Caco-2 (cell line): ENCODE results near the gene ZMPSTE24. TPM values are rescaled to one million over a fixed set of nuclear protein-coding genes. Genes with fewer than 3 reads are reported as not detected.

ENCODE experiments used
- BruUV-seq: library from RNA; stranded (reverse); fragments of 400-500 nt; replicated peaks from 2 replicates; lab custom pipeline; 2021; lab: Mats Ljungman, UMichigan
- CTCF ChIA-PET: fragments of 300-600 bp; sonication (Branson Sonifier 250); formaldehyde crosslinking; loops from one replicate; lab custom pipeline; 2022; ENCODE audit warnings: antibody characterized with exemption; lab: Charles Lee
- POLR2A ChIA-PET: fragments of 300-600 bp; sonication (Branson Sonifier 250); formaldehyde crosslinking; loops from one replicate; lab custom pipeline; 2022; ENCODE audit warnings: antibody characterized with exemption; lab: Charles Lee
- DNase-seq, 2 experiments: peaks; one replicate each; pipeline versions ENCODE4 v3.0.0 to v3.0.0-alpha.2; 2020 to 2022
- H3K27me3 ChIP-seq: replicated peaks from 2 replicates; pipeline ENCODE4 v1.6.0; 2011; ENCODE audit warnings: low read length; ENCODE audit not compliant: control insufficient read depth, insufficient read depth
- H3K36me3 ChIP-seq: 2 replicates; pipeline ENCODE4 v1.5.1; 2011; ENCODE audit warnings: low read length; ENCODE audit not compliant: control insufficient read depth, insufficient read depth
- H3K4me1 ChIP-seq: fragments of 250-450 bp; sonication (Bioruptor Pico); 2 replicates; pipeline ENCODE4 v1.5.1; 2020; ENCODE audit warnings: mild to moderate bottlenecking
- H3K4me3 ChIP-seq: 2 replicates; pipeline ENCODE4 v1.5.1; 2011; ENCODE audit warnings: low read depth, mild to moderate bottlenecking, control low read depth, low read length
- H3K9me3 ChIP-seq: fragments of 250-450 bp; sonication (Bioruptor Pico); 2 replicates; pipeline ENCODE4 v1.5.1; 2020; ENCODE audit warnings: mild to moderate bottlenecking, moderate library complexity
- H3K27ac Mint-ChIP-seq: one replicate; pipeline ENCODE4 v1.8.0; 2022; ENCODE audit warnings: mixed read lengths; ENCODE audit not compliant: unreplicated experiment
- H3K27me3 Mint-ChIP-seq: one replicate; pipeline ENCODE4 v1.8.0; 2022; ENCODE audit warnings: mixed read lengths; ENCODE audit not compliant: insufficient read depth, unreplicated experiment
- H3K36me3 Mint-ChIP-seq: one replicate; pipeline ENCODE4 v1.8.0; 2022; ENCODE audit warnings: mild to moderate bottlenecking, mixed read lengths; ENCODE audit not compliant: insufficient read depth, unreplicated experiment
- H3K4me1 Mint-ChIP-seq: one replicate; pipeline ENCODE4 v1.8.0; 2022; ENCODE audit warnings: low read depth, mixed read lengths; ENCODE audit not compliant: unreplicated experiment
- H3K4me3 Mint-ChIP-seq: one replicate; pipeline ENCODE4 v1.8.0; 2022; ENCODE audit warnings: mild to moderate bottlenecking, moderate library complexity, mixed read lengths; ENCODE audit not compliant: unreplicated experiment
- H3K9me3 Mint-ChIP-seq: one replicate; pipeline ENCODE4 v1.8.0; 2022; ENCODE audit warnings: mixed read lengths; ENCODE audit not compliant: unreplicated experiment
- intact Hi-C: fragments of 100-400 bp; cut with micrococcal nuclease; formaldehyde crosslinking; loops from one replicate; pipeline ENCODE4 v1.10.0; 2022; ENCODE audit not compliant: unreplicated experiment
- total RNA-seq: library from RNA; stranded (reverse); gene quantifications from 2 replicates; pipeline ENCODE4 v1.2.3, GENCODE V29; 2022
- TF ChIP-seq, protein P1 (sequence below), 2 experiments: fragments of 200-600 bp in 1 of 2; IDR thresholded peaks; 1 replicate in 1 of 2; 2 replicates in 1 of 2; pipeline versions ENCODE4 v1.5.1 to v1.8.0; 2011 to 2022; ENCODE audit warnings: antibody characterized with exemption in 1 of 2, control low read depth in 1 of 2, inconsistent platforms in 1 of 2, low read depth in 1 of 2, low read length in 1 of 2, mild to moderate bottlenecking in 1 of 2, moderate library complexity in 1 of 2; ENCODE audit not compliant: insufficient read depth in 1 of 2, severe bottlenecking in 1 of 2, unreplicated experiment in 1 of 2

Gene ZMPSTE24
- total RNA-seq, 1 experiment from 2014 or later = 37.9 TPM

DNA sequence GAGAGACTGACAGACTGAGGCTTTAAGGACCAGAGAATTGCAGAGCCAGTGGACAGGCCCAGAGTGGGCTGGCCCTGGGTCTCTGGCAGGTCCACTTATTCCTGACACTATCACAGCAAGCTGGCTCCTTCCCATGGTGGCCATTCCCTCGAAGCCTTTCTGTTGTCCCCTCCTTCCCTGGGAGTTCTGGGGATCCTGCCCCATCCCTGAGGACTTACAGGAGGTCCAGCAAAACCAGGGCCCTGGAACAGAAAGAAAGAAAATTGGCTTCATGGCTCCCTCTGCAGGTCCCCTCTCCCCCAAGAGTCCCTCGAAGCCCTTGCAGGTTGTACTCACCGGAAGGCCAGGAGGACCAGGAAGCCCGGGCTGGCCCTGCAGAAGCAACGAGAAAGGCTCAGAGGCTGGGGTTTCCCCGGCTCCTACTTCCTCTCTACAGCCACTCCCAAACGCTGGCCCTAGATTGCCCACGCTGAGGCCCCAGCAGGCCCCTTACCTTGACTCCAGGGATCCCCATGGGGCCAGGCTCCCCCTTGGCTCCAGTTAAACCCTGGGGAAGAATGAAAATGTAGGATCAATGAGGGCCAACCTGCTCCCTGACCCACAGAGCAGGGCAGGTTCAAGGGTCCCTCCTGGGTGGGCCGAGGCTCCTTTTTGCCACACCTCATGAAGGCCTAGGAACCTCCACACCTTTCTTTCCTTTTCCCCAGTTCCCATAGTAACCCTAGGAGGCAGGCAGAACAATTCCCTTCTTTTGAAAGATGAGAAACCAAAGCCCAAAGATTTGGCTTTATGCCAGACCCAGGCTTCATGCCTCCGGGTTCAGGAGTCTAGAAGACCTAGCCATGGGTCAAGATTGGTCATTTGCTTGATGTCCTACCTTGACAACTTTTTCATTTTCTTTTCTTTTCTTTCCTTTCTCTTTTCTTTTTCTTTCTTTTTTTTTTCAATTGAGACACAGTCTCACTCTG is 54.5 kb downstream of the ZMPSTE24 start:
- no peak for DNase-seq
- TF ChIP-seq, protein P1, sequence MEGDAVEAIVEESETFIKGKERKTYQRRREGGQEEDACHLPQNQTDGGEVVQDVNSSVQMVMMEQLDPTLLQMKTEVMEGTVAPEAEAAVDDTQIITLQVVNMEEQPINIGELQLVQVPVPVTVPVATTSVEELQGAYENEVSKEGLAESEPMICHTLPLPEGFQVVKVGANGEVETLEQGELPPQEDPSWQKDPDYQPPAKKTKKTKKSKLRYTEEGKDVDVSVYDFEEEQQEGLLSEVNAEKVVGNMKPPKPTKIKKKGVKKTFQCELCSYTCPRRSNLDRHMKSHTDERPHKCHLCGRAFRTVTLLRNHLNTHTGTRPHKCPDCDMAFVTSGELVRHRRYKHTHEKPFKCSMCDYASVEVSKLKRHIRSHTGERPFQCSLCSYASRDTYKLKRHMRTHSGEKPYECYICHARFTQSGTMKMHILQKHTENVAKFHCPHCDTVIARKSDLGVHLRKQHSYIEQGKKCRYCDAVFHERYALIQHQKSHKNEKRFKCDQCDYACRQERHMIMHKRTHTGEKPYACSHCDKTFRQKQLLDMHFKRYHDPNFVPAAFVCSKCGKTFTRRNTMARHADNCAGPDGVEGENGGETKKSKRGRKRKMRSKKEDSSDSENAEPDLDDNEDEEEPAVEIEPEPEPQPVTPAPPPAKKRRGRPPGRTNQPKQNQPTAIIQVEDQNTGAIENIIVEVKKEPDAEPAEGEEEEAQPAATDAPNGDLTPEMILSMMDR (IDR thresholded peaks at IDR 0.05; ENCODE audit: insufficient read depth in 1 of 2, low read depth in 1 of 2, low read length in 1 of 2, severe bottlenecking in 1 of 2, unreplicated experiment in 1 of 2) = no peak
- H3K27me3 Mint-ChIP-seq = no peaks in the 10 kb centered on the region
- intact Hi-C loops = loop anchor here (10.0 kb wide), 1 partner anchor 58 kb away; the partner anchor contains the start of gene ZMPSTE24
- Histone ChIP-seq H3K4me3 (no peak overlapping the region), H3K27me3 (no peaks in the 10 kb centered on the region), H3K36me3 (no peaks in the 10 kb centered on the region), H3K9me3 (no peaks in the 10 kb centered on the region), H3K4me1 (no peaks in the 10 kb centered on the region)
- H3K4me3 Mint-ChIP-seq = no peak overlapping the region
- H3K4me1 Mint-ChIP-seq = no peaks in the 10 kb centered on the region
- ChIA-PET CTCF (no interaction called here), POLR2A (no interaction called here)
- H3K9me3 Mint-ChIP-seq = no peaks in the 10 kb centered on the region
- BruUV-seq = no TSS peak
- no peaks in the 10 kb centered on the region for H3K36me3 Mint-ChIP-seq
- no peak overlapping the region for H3K27ac Mint-ChIP-seq

DNA sequence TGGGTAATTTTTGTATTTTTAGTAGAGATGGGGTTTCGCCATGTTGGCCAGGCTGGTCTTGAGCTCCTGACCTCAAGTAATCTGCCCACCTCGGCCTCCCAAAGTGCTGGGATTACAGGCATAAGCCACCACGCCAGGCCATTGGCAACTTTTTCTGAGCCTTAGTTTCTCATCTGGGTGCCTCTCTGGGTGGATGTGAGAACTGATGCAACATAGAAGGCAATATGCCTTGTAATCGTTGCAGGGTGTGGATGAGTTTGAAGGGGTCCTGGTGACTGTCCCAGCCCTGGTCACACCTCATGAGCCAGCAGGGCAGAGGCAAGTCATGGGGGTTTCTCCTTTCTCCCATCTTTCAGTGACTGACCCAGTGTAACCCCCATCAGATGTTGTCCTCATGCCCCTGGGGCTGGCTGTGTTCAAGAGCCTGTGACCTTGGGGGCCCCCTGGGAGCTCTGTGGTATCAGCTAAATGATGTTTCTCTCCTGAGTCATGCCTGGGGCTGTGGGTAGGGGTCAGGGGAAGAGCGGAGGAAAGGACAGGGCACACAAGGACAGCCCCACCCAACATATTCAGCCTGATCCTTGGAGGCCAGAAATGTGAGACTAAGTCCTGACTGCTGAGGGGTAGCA is 55.4 kb downstream of the ZMPSTE24 start:
- ChIA-PET CTCF (no interaction called here), POLR2A (no interaction called here)
- no TSS peak for BruUV-seq
- no peak overlapping the region for H3K4me3 Mint-ChIP-seq
- Histone ChIP-seq H3K27me3 (no peaks in the 10 kb centered on the region), H3K4me1 (no peaks in the 10 kb centered on the region), H3K36me3 (no peaks in the 10 kb centered on the region), H3K4me3 (no peak overlapping the region), H3K9me3 (no peaks in the 10 kb centered on the region)
- no peak overlapping the region for H3K27ac Mint-ChIP-seq
- no peaks in the 10 kb centered on the region for H3K36me3 Mint-ChIP-seq
- intact Hi-C loops = loop anchor here (10.0 kb wide), 1 partner anchor 59 kb away; the partner anchor contains the start of gene ZMPSTE24
- no peaks in the 10 kb centered on the region for H3K4me1 Mint-ChIP-seq
- TF ChIP-seq, protein P1 (IDR thresholded peaks at IDR 0.05; ENCODE audit: insufficient read depth in 1 of 2, low read depth in 1 of 2, low read length in 1 of 2, severe bottlenecking in 1 of 2, unreplicated experiment in 1 of 2) = no peak
- H3K27me3 Mint-ChIP-seq = no peaks in the 10 kb centered on the region
- no peak for DNase-seq
- no peaks in the 10 kb centered on the region for H3K9me3 Mint-ChIP-seq

GRCh38 chr1:40313958-40314720 is 56.1 kb downstream of the ZMPSTE24 start:
- Mint-ChIP-seq H3K27ac (no peak overlapping the region), H3K9me3 (no peaks in the 10 kb centered on the region), H3K4me1 (no peaks in the 10 kb centered on the region), H3K27me3 (no peaks in the 10 kb centered on the region), H3K4me3 (no peak overlapping the region), H3K36me3 (no peaks in the 10 kb centered on the region)
- Histone ChIP-seq H3K36me3 (no peaks in the 10 kb centered on the region), H3K4me1 (no peaks in the 10 kb centered on the region), H3K9me3 (no peaks in the 10 kb centered on the region), H3K27me3 (no peaks in the 10 kb centered on the region), H3K4me3 (no peak overlapping the region)
- intact Hi-C loops = loop anchor here (10.0 kb wide), 1 partner anchor 59 kb away; the partner anchor contains the start of gene ZMPSTE24
- TF ChIP-seq, protein P1 (IDR thresholded peaks at IDR 0.05; ENCODE audit: insufficient read depth in 1 of 2, low read depth in 1 of 2, low read length in 1 of 2, severe bottlenecking in 1 of 2, unreplicated experiment in 1 of 2) = no peak
- POLR2A ChIA-PET = no interaction called here
- DNase-seq = no peak
- BruUV-seq = no TSS peak
- CTCF ChIA-PET = no interaction called here
